ENCODE data around the gene CDK2AP2. TPM values are rescaled to one million over a fixed set of nuclear protein-coding genes. Genes with fewer than 3 reads are reported as not detected.
A peak's percentile ranks its signal among the peaks of the same experiment; 100 is the strongest.
"Not testable (repeated sequence)": the region's sequence is repeated elsewhere in the genome, so short reads cannot be mapped to it uniquely, and the experiment has no call there.

The CDK2AP2 gene
- total RNA-seq, 2 experiments from 2014 or later: 53.5 to 55.5 TPM

- Mint-ChIP-seq H3K4me1 (ENCODE audit: low read depth) (peaks cover 34% of the 10 kb centered on the region), H3K4me3 (peak overlapping the region; percentile 95), H3K9me3 (no peaks in the 10 kb centered on the region), H3K27me3 (no peaks in the 10 kb centered on the region), H3K27ac (peak overlapping the region; percentile 92), H3K36me3 (ENCODE audit: low read depth) (peaks cover 11% of the 10 kb centered on the region)
- ChIA-PET CTCF (interaction anchor here (0.9 to 2.4 kb wide), 11 partner anchors 13 to 151 kb away, joined by 3 to 18 read pairs (median 4); partner anchors contain the start of genes CDK2AP2, PPP1CA, RAD9A and TBC1D10C), POLR2A (interaction anchor here (0.6 to 7.2 kb wide), 15 partner anchors 8 to 146 kb away, joined by 3 to 83 read pairs (median 4); partner anchors contain the start of genes AIP, CABP4, PPP1CA and PTPRCAP)
- intact Hi-C loops (cut with micrococcal nuclease): no loop called here
- ATAC-seq (no peak), DNase-seq (no peak)
- TF ChIP-seq CTCF (IDR thresholded peaks at IDR 0.05): no peak
Measured at GRCh38 chr11:67468456-67468758, 39.6 kb downstream of the CDK2AP2 start.

GRCh38 chr11:67468056-67468455, 39.9 kb downstream of the CDK2AP2 start:
- ChIA-PET CTCF (interaction anchor here (0.9 to 2.4 kb wide), 11 partner anchors 14 to 151 kb away, joined by 3 to 18 read pairs (median 4); partner anchors contain the start of genes CDK2AP2, PPP1CA, RAD9A and TBC1D10C), POLR2A (interaction anchor here (0.6 to 7.2 kb wide), 14 partner anchors 8 to 197 kb away, joined by 3 to 83 read pairs (median 4); partner anchors contain the start of genes AIP, CABP4, PPP1CA and PTPRCAP)
- no peak for ATAC-seq
- H3K4me1 Mint-ChIP-seq (ENCODE audit: low read depth): peaks cover 34% of the 10 kb centered on the region
- no peaks in the 10 kb centered on the region for H3K27me3 Mint-ChIP-seq
- intact Hi-C loops (cut with micrococcal nuclease): no loop called here
- no peaks in the 10 kb centered on the region for H3K9me3 Mint-ChIP-seq
- DNase-seq: peak; percentile 61
- peak overlapping the region; percentile 92 for H3K27ac Mint-ChIP-seq
- no peak for TF ChIP-seq CTCF (IDR thresholded peaks at IDR 0.05)
- H3K36me3 Mint-ChIP-seq (ENCODE audit: low read depth): peaks cover 11% of the 10 kb centered on the region
- H3K4me3 Mint-ChIP-seq: peak overlapping the region; percentile 95

- DNase-seq (no peak), ATAC-seq (no peak)
- POLR2A ChIA-PET: interaction anchor here (0.7 to 7.2 kb wide), 7 partner anchors 9 to 196 kb away, joined by 3 to 83 read pairs (median 3); partner anchors contain the start of genes AIP, PPP1CA and PTPRCAP
- intact Hi-C loops (cut with micrococcal nuclease): no loop called here
- Mint-ChIP-seq H3K9me3 (no peaks in the 10 kb centered on the region), H3K4me3 (peak overlapping the region; percentile 95), H3K4me1 (ENCODE audit: low read depth) (peaks cover 34% of the 10 kb centered on the region), H3K36me3 (ENCODE audit: low read depth) (peaks cover 11% of the 10 kb centered on the region), H3K27ac (peak overlapping the region; percentile 92), H3K27me3 (no peaks in the 10 kb centered on the region)
- no peak for TF ChIP-seq CTCF (IDR thresholded peaks at IDR 0.05)
- CTCF ChIA-PET: interaction anchor here (0.8 to 2.4 kb wide), 5 partner anchors 28 to 150 kb away, joined by 3 to 5 read pairs (median 5); partner anchors contain the start of genes CDK2AP2 and RAD9A
Measured at GRCh38 chr11:67466962-67467771, 40.8 kb downstream of the CDK2AP2 start.

GRCh38 chr11:67466367-67466766, 41.6 kb downstream of the CDK2AP2 start:
- no peak for TF ChIP-seq CTCF (IDR thresholded peaks at IDR 0.05)
- peaks cover 11% of the 10 kb centered on the region for H3K36me3 Mint-ChIP-seq (ENCODE audit: low read depth)
- POLR2A ChIA-PET: interaction anchor here (0.7 to 7.2 kb wide), 5 partner anchors 20 to 66 kb away, joined by 3 to 83 read pairs (median 6); partner anchors contain the start of genes AIP, PPP1CA and PTPRCAP
- DNase-seq: no peak
- H3K27ac Mint-ChIP-seq: peak overlapping the region; percentile 68
- H3K4me1 Mint-ChIP-seq (ENCODE audit: low read depth): peaks cover 34% of the 10 kb centered on the region
- CTCF ChIA-PET: interaction anchor here (0.6 to 1.7 kb wide), 2 partner anchors 27 to 107 kb away, joined by 3 to 8 read pairs; no protein-coding TSS in a partner anchor
- peak overlapping the region; percentile 95 for H3K4me3 Mint-ChIP-seq
- no peaks in the 10 kb centered on the region for H3K27me3 Mint-ChIP-seq
- intact Hi-C loops (cut with micrococcal nuclease): no loop called here
- no peaks in the 10 kb centered on the region for H3K9me3 Mint-ChIP-seq
- ATAC-seq: no peak

GRCh38 chr11:67465530-67465929, 42.4 kb downstream of the CDK2AP2 start:
- ChIA-PET CTCF (interaction anchor here (0.6 to 1.7 kb wide), 3 partner anchors 27 to 114 kb away, joined by 3 to 8 read pairs (median 5); no protein-coding TSS in a partner anchor), POLR2A (interaction anchor here (0.8 to 7.2 kb wide), 13 partner anchors 14 to 120 kb away, joined by 3 to 83 read pairs (median 4); partner anchors contain the start of genes AIP, PPP1CA, PTPRCAP and RAD9A)
- peaks cover 11% of the 10 kb centered on the region for H3K36me3 Mint-ChIP-seq (ENCODE audit: low read depth)
- H3K4me3 Mint-ChIP-seq: peak overlapping the region; percentile 88
- H3K9me3 Mint-ChIP-seq; H3K27me3 Mint-ChIP-seq; ATAC-seq; DNase-seq; intact Hi-C loops (cut with micrococcal nuclease): not testable (repeated sequence)
- H3K27ac Mint-ChIP-seq: peak overlapping the region; percentile 93
- H3K4me1 Mint-ChIP-seq (ENCODE audit: low read depth): peaks cover 34% of the 10 kb centered on the region
